HFFc6 (cell line): Measurements from ENCODE around the gene KCP. TPM values are rescaled to one million over a fixed set of nuclear protein-coding genes. Genes with fewer than 3 reads are reported as not detected.

Source experiments
- DNase-seq: peaks from one replicate; pipeline ENCODE4 v3.0.0-alpha.2; 2018
- H3K27ac Mint-ChIP-seq: 2 replicates; pipeline ENCODE4 v1.8.0; 2020; ENCODE audit warnings: mild to moderate bottlenecking, mixed read lengths
- H3K27me3 Mint-ChIP-seq: 2 replicates; pipeline ENCODE4 v1.8.0; 2021; ENCODE audit warnings: mild to moderate bottlenecking, moderate library complexity, mixed read lengths; ENCODE audit not compliant: insufficient read depth
- H3K36me3 Mint-ChIP-seq: 2 replicates; pipeline ENCODE4 v1.8.0; 2021; ENCODE audit warnings: low read depth, mixed read lengths
- H3K4me1 Mint-ChIP-seq: 2 replicates; pipeline ENCODE4 v1.8.0; 2020; ENCODE audit warnings: low read depth, mixed read lengths
- H3K4me3 Mint-ChIP-seq: 2 replicates; pipeline ENCODE4 v1.8.0; 2020; ENCODE audit warnings: mild to moderate bottlenecking, moderate library complexity, mixed read lengths
- H3K9me3 Mint-ChIP-seq: 2 replicates; pipeline ENCODE4 v1.8.0; 2020; ENCODE audit warnings: mild to moderate bottlenecking, mixed read lengths
- CTCF ChIP-seq: fragments of 200-600 bp; sonication (generic); IDR thresholded peaks from 2 replicates; pipeline ENCODE4 v1.5.0; 2021; ENCODE audit warnings: antibody characterized with exemption, mild to moderate bottlenecking
- total RNA-seq, 6 experiments: library from RNA; stranded (reverse); fragmentation: NEBNext Ultra II Directional; extraction: Animal tissue kit (Norgen Biotek cat#: 25700); gene quantifications; 2 replicates in 1 of 6; 3 replicates in 5 of 6; pipeline ENCODE4 v1.2.3, GENCODE V29; 2021

KCP gene
- total RNA-seq, 6 experiments from 2014 or later: 0.05 to 0.07 TPM; not detected in 4

GRCh38 chr7:128869138-128869943 lies 41.2 kb downstream of the KCP start:
- Mint-ChIP-seq H3K27ac (no peak overlapping the region), H3K4me3 (peak overlapping the region; percentile 67; the same call in 1 of the 2 replicates), H3K36me3 (peaks cover 12% of the 10 kb centered on the region), H3K4me1 (peaks cover 24% of the 10 kb centered on the region), H3K27me3 (peaks cover 51% of the 10 kb centered on the region), H3K9me3 (no peaks in the 10 kb centered on the region; the same call in 1 of the 2 replicates)
- no peak for DNase-seq
- TF ChIP-seq CTCF: no peak; the same call in 1 of the 2 replicates

GRCh38 chr7:128868624-128869137 lies 41.8 kb downstream of the KCP start:
- no peak for DNase-seq
- H3K4me1 Mint-ChIP-seq: peaks cover 27% of the 10 kb centered on the region
- H3K27me3 Mint-ChIP-seq: peaks cover 51% of the 10 kb centered on the region
- no peak overlapping the region for H3K27ac Mint-ChIP-seq
- peak overlapping the region; percentile 67 for H3K4me3 Mint-ChIP-seq
- TF ChIP-seq CTCF: no peak
- H3K9me3 Mint-ChIP-seq: no peaks in the 10 kb centered on the region; the same call in 1 of the 2 replicates
- peaks cover 12% of the 10 kb centered on the region for H3K36me3 Mint-ChIP-seq

- no peak overlapping the region for H3K4me3 Mint-ChIP-seq
- DNase-seq: no peak
- TF ChIP-seq CTCF: no peak
- H3K27me3 Mint-ChIP-seq: peaks cover 52% of the 10 kb centered on the region
- peaks cover 12% of the 10 kb centered on the region for H3K36me3 Mint-ChIP-seq
- H3K9me3 Mint-ChIP-seq: no peaks in the 10 kb centered on the region; the same call in 1 of the 2 replicates
- H3K27ac Mint-ChIP-seq: no peak overlapping the region; the same call in 1 of the 2 replicates
- peaks cover 30% of the 10 kb centered on the region for H3K4me1 Mint-ChIP-seq
These were observed 42.5 kb downstream of the KCP start for GRCh38 chr7:128867842-128868623.

- no peak for TF ChIP-seq CTCF
- Mint-ChIP-seq H3K27me3 (peaks cover 57% of the 10 kb centered on the region), H3K4me1 (peaks cover 33% of the 10 kb centered on the region), H3K27ac (no peak overlapping the region), H3K36me3 (peaks cover 19% of the 10 kb centered on the region), H3K9me3 (peaks cover 6% of the 10 kb centered on the region; the same call in 1 of the 2 replicates), H3K4me3 (no peak overlapping the region)
- DNase-seq: no peak
These were observed 43.3 kb downstream of the KCP start for GRCh38 chr7:128867241-128867640.

GRCh38 chr7:128865996-128866877 lies 44.3 kb downstream of the KCP start:
- H3K9me3 Mint-ChIP-seq: peaks cover 6% of the 10 kb centered on the region; the same call in 1 of the 2 replicates
- no peak for TF ChIP-seq CTCF
- peaks cover 54% of the 10 kb centered on the region for H3K27me3 Mint-ChIP-seq
- H3K27ac Mint-ChIP-seq: peak overlapping the region; percentile 16
- DNase-seq: no peak
- H3K4me3 Mint-ChIP-seq: 0 out of 2 replicates have a peak overlapping the region, but pooled peaks have one; percentile 28
- H3K36me3 Mint-ChIP-seq: peaks cover 22% of the 10 kb centered on the region
- H3K4me1 Mint-ChIP-seq: peaks cover 38% of the 10 kb centered on the region
